OCI-LY3 (cell line): ENCODE measurements around the gene TEX50.
A peak's percentile ranks its signal among the peaks of the same experiment; 100 is the strongest.
"Not testable (repeated sequence)": the region's sequence is repeated elsewhere in the genome, so short reads cannot be mapped to it uniquely, and the experiment has no call there.

ENCODE experiments used
- H2AFZ ChIP-seq: fragments of 200-600, 300-600 bp; shearing (Covaris generic); 2 replicates; pipeline ENCODE4 v1.6.0; 2014; ENCODE audit warnings: antibody characterized with exemption, low read depth, low read length
- H3K27ac ChIP-seq: fragments of 200-600, 300-600 bp; sonication (generic); 2 replicates; pipeline ENCODE4 v1.5.1; 2014; ENCODE audit warnings: mild to moderate bottlenecking, low read length, moderate library complexity, mixed read lengths
- H3K27me3 ChIP-seq: fragments of 200-600, 300-600 bp; sonication (generic); 2 replicates; pipeline ENCODE4 v1.6.1; 2014; ENCODE audit warnings: low read depth, low read length, mixed read lengths
- H3K36me3 ChIP-seq: fragments of 200-600, 300-600 bp; sonication (generic); replicated peaks from 2 replicates; pipeline ENCODE3; 2014; ENCODE audit warnings: low read depth, low read length, mixed read lengths
- H3K4me1 ChIP-seq: fragments of 300-600, 200-600 bp; sonication (generic); 2 replicates; pipeline ENCODE4 v1.6.1; 2014; ENCODE audit warnings: low read length, mixed read lengths
- H3K4me2 ChIP-seq: fragments of 200-600, 300-600 bp; sonication (generic); 2 replicates; pipeline ENCODE4 v1.6.1; 2014; ENCODE audit warnings: low read length, mixed read lengths
- H3K4me3 ChIP-seq: fragments of 300-600, 200-600 bp; sonication (generic); 2 replicates; pipeline ENCODE4 v1.5.1; 2014; ENCODE audit warnings: antibody characterized with exemption, mild to moderate bottlenecking, low read length, moderate library complexity
- H3K79me2 ChIP-seq: fragments of 300-600, 200-600 bp; shearing (Covaris generic); 2 replicates; pipeline ENCODE4 v1.6.1; 2014; ENCODE audit warnings: mild to moderate bottlenecking, low read length, mixed read lengths
- H3K9ac ChIP-seq: fragments of 300-600, 200-600 bp; shearing (Covaris generic); 2 replicates; pipeline ENCODE4 v1.6.0; 2014; ENCODE audit warnings: mild to moderate bottlenecking, low read length, moderate library complexity
- H3K9me3 ChIP-seq: fragments of 200-600, 300-600 bp; shearing (Covaris generic); 2 replicates; pipeline ENCODE4 v1.6.1; 2014; ENCODE audit warnings: low read length, mixed read lengths; ENCODE audit not compliant: insufficient read depth
- H4K20me1 ChIP-seq: fragments of 200-600, 300-600 bp; sonication (generic); 2 replicates; pipeline ENCODE4 v1.6.1; 2016; ENCODE audit warnings: low read length, mixed read lengths; ENCODE audit not compliant: insufficient read depth
- CTCF ChIP-seq: fragments of 200-600, 300-600 bp; sonication (generic); IDR thresholded peaks from 2 replicates; pipeline ENCODE4 v1.5.1; 2014; ENCODE audit warnings: antibody characterized with exemption, low read length, low read depth
- EZH2phosphoT487 ChIP-seq: fragments of 200-600 bp; shearing (Covaris generic); IDR thresholded peaks from 2 replicates; pipeline ENCODE4 v1.6.1; 2018; ENCODE audit warnings: antibody characterized with exemption, mixed run types, low read depth

Gene TEX50

GRCh38 chr1:173616859-173617258, 18.3 kb upstream of the TEX50 start:
- Histone ChIP-seq H3K9ac (no peak overlapping the region), H3K9me3 (peaks cover 12% of the 10 kb centered on the region; the same call in 1 of the 2 replicates), H3K4me1 (peaks cover 19% of the 10 kb centered on the region), H3K79me2 (no peaks in the 10 kb centered on the region), H2AFZ (no peak overlapping the region), H3K36me3 (peaks cover 3% of the 10 kb centered on the region), H3K27me3 (no peaks in the 10 kb centered on the region), H3K4me2 (no peak overlapping the region), H3K27ac (no peak overlapping the region), H3K4me3 (no peak overlapping the region), H4K20me1 (no peaks in the 10 kb centered on the region)
- TF ChIP-seq CTCF (no peak), EZH2phosphoT487 (no peak)

- H3K9me3 ChIP-seq = no peaks in the 10 kb centered on the region
- H3K27me3 ChIP-seq = no peaks in the 10 kb centered on the region
- H3K9ac ChIP-seq = no peak overlapping the region
- no peaks in the 10 kb centered on the region for H3K36me3 ChIP-seq
- H3K27ac ChIP-seq = no peak overlapping the region
- TF ChIP-seq EZH2phosphoT487 = no peak
- no peak for TF ChIP-seq CTCF
- no peak overlapping the region for H3K4me3 ChIP-seq
- H3K4me2 ChIP-seq = no peak overlapping the region
- no peaks in the 10 kb centered on the region for H3K79me2 ChIP-seq
- H4K20me1 ChIP-seq = no peaks in the 10 kb centered on the region
- no peaks in the 10 kb centered on the region for H3K4me1 ChIP-seq
- H2AFZ ChIP-seq = no peak overlapping the region
Measured at GRCh38 chr1:173627269-173627668, 7.9 kb upstream of the TEX50 start.

- Histone ChIP-seq H3K4me3 (no peak overlapping the region), H2AFZ (no peak overlapping the region), H3K27ac (no peak overlapping the region), H3K9me3 (no peaks in the 10 kb centered on the region), H4K20me1 (no peaks in the 10 kb centered on the region), H3K36me3 (no peaks in the 10 kb centered on the region), H3K4me2 (no peak overlapping the region), H3K9ac (no peak overlapping the region), H3K79me2 (no peaks in the 10 kb centered on the region), H3K27me3 (no peaks in the 10 kb centered on the region), H3K4me1 (no peaks in the 10 kb centered on the region)
- TF ChIP-seq CTCF = peak; percentile 48
- no peak for TF ChIP-seq EZH2phosphoT487
Measured at GRCh38 chr1:173628888-173629287, 6.2 kb upstream of the TEX50 start.

- H3K4me3 ChIP-seq, H3K79me2 ChIP-seq, H2AFZ ChIP-seq, H3K9ac ChIP-seq, H3K4me1 ChIP-seq, H3K4me2 ChIP-seq, H3K27me3 ChIP-seq, H3K36me3 ChIP-seq, H3K27ac ChIP-seq, H3K9me3 ChIP-seq, H4K20me1 ChIP-seq: not testable (repeated sequence)
Measured at GRCh38 chr1:173637236-173638042, 2.3 kb downstream of the TEX50 start.
